Neutrophil (primary cell): Measurements from ENCODE around the gene TMEM154.

Experiments
- H3K27ac ChIP-seq: fragments of 200-600 bp; sonication (generic); 2 replicates; pipeline ENCODE4 v1.5.1; 2016; ENCODE audit warnings: mild to moderate bottlenecking, moderate library complexity
- H3K27me3 ChIP-seq: fragments of 200-600 bp; sonication (generic); 2 replicates; pipeline ENCODE4 v1.6.0; 2016; ENCODE audit warnings: mild to moderate bottlenecking
- H3K36me3 ChIP-seq: fragments of 200-600 bp; sonication (generic); 2 replicates; pipeline ENCODE4 v1.5.1; 2017
- H3K4me1 ChIP-seq, 2 experiments: fragments of 200-600 bp in 1 of 2; sonication (generic) in 1 of 2; 1 replicate in 1 of 2; 2 replicates in 1 of 2; pipeline versions ENCODE4 v1.5.1 to v1.6.1; 2013 to 2016; ENCODE audit warnings: low read depth in 1 of 2, low read length in 1 of 2, mild to moderate bottlenecking in 1 of 2, moderate library complexity in 1 of 2; ENCODE audit not compliant: control insufficient read depth in 1 of 2, insufficient read depth in 1 of 2
- H3K4me3 ChIP-seq, 2 experiments: fragments of 200-600 bp in 1 of 2; sonication (generic) in 1 of 2; 1 replicate in 1 of 2; 2 replicates in 1 of 2; pipeline ENCODE4 v1.5.1; 2013 to 2016; ENCODE audit warnings: low read depth in 1 of 2, low read length in 1 of 2, mild to moderate bottlenecking in 1 of 2, moderate library complexity in 1 of 2
- H3K9me3 ChIP-seq: fragments of 200-600 bp; sonication (generic); 2 replicates; pipeline ENCODE4 v1.5.1; 2016
- TF ChIP-seq, protein P1 (sequence below): fragments of 200-600 bp; sonication (generic); IDR thresholded peaks from 2 replicates; pipeline ENCODE4 v1.5.1; 2016; ENCODE audit warnings: antibody characterized with exemption

TMEM154 gene

DNA sequence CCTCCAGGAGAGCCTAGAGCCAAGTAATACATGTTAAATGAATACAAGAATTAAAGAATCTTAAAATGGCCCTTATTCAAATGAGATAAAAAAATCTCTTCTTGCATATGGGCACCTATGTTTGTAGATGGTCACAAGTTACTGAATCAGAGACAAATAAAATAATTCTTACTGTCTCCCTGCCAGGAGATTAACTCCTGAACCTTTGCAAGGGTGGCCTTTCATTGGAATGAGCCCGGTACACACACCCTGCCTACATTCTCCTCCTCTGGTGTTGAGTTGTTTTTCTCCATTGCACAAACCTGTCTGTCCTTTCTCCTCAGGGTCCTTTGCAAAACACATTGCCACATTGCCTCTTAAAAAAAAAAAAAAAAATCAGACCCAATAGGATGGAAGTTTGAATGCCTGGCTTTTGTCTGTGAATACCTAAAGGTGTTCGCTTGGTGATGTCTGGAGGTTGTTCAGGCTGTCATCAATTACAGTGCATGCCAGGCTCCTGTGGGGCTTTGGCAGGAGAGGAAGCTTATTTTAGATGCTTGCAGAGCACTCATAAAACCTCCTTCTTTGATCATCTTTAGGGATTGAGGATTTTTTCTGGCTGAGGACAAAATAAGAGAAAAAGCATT is 8.3 kb upstream of the TMEM154 start:
- no peaks in the 10 kb centered on the region for H3K27me3 ChIP-seq
- TF ChIP-seq, protein P1, sequence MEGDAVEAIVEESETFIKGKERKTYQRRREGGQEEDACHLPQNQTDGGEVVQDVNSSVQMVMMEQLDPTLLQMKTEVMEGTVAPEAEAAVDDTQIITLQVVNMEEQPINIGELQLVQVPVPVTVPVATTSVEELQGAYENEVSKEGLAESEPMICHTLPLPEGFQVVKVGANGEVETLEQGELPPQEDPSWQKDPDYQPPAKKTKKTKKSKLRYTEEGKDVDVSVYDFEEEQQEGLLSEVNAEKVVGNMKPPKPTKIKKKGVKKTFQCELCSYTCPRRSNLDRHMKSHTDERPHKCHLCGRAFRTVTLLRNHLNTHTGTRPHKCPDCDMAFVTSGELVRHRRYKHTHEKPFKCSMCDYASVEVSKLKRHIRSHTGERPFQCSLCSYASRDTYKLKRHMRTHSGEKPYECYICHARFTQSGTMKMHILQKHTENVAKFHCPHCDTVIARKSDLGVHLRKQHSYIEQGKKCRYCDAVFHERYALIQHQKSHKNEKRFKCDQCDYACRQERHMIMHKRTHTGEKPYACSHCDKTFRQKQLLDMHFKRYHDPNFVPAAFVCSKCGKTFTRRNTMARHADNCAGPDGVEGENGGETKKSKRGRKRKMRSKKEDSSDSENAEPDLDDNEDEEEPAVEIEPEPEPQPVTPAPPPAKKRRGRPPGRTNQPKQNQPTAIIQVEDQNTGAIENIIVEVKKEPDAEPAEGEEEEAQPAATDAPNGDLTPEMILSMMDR: no peak

DNA sequence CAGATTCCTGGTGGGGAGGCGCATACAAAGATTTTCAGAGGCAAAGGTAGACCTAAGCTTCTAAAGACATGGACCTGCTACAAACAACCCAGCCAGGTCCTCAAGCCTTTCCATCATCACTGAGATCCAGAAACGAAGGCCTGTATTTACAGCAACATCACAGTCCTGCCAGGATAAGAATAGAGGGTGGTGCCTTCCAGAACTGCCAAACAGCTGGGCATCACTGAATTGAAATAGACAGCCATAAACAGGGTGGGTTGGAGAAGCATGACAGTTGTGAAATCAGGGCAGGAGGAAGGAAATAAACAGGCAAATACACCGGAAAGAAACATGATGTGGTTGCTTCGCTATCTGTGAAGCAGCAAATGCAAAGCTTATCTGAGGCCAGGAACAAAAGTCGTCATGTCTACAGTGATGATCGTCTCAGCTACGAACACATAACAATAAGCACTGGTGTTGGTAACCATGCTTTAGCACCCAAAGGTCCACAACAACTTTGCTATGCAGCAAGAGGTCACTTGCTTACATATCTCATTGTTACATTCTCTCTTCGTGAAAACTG is 6.7 kb upstream of the TMEM154 start:
- H3K36me3 ChIP-seq: no peaks in the 10 kb centered on the region
- H3K9me3 ChIP-seq: no peaks in the 10 kb centered on the region
- H3K27me3 ChIP-seq: no peaks in the 10 kb centered on the region
- TF ChIP-seq, protein P1: no peak
- peak overlapping the region; percentile 82 for H3K27ac ChIP-seq
- no peak overlapping the region for H3K4me3 ChIP-seq
- H3K4me1 ChIP-seq: peaks cover 63 to 68% of the 10 kb centered on the region in 2 experiments

More for the DNA sequence above, 8.3 kb upstream of the TMEM154 start:
- Histone ChIP-seq H3K4me3 (peak overlapping the region in 1 of 2 experiments; percentile 10), H3K4me1 (peaks cover 52 to 57% of the 10 kb centered on the region in 2 experiments), H3K27ac (peak overlapping the region; percentile 82), H3K9me3 (no peaks in the 10 kb centered on the region), H3K36me3 (no peaks in the 10 kb centered on the region)

DNA sequence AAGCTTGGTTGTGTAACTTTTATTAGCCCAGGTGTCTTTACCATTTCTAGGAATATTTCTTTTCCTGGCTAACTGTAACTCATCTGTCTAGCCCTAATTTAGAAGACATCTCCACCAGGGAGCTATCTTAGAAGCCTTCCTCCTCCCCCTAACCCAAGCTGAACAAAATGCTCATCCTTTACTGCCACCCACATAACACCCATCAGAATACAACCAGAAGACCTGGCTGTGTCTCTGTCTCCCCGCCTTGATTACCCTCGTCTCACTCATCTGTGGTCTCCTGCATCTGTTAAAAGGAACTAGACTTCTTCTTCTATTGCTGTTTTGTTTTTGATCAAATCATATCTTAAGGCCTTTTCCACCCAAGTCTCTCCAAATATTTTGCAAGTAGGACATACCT is 4.8 kb upstream of the TMEM154 start:
- Histone ChIP-seq H3K27ac (no peak overlapping the region), H3K9me3 (no peaks in the 10 kb centered on the region), H3K4me1 (peaks cover 69 to 70% of the 10 kb centered on the region in 2 experiments), H3K27me3 (no peaks in the 10 kb centered on the region), H3K36me3 (no peaks in the 10 kb centered on the region), H3K4me3 (no peak overlapping the region)
- TF ChIP-seq, protein P1: no peak

DNA sequence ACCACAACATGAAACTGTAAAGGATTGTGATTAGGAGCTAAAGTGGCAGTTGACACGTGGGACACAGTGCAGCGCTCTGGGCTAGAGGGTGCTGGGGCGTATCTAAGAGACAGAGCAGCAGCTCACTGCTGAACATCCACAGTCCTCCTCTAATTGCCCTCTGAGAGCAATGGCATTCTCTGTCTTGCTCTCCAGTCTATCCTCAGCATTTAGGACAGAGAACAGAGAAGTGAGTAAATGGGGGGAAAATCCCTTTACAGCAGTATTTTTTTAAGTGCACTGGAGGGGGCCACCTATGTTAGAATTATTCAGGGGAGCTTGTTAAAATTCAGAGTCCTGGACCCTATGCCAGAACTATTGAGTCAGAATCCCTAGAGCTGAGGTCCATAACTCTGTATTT is 4.2 kb upstream of the TMEM154 start:
- no peaks in the 10 kb centered on the region for H3K9me3 ChIP-seq
- H3K4me3 ChIP-seq: no peak overlapping the region
- no peak overlapping the region for H3K27ac ChIP-seq
- no peaks in the 10 kb centered on the region for H3K36me3 ChIP-seq
- TF ChIP-seq, protein P1: no peak
- peaks cover 63 to 64% of the 10 kb centered on the region in 2 experiments for H3K4me1 ChIP-seq
- no peaks in the 10 kb centered on the region for H3K27me3 ChIP-seq

DNA sequence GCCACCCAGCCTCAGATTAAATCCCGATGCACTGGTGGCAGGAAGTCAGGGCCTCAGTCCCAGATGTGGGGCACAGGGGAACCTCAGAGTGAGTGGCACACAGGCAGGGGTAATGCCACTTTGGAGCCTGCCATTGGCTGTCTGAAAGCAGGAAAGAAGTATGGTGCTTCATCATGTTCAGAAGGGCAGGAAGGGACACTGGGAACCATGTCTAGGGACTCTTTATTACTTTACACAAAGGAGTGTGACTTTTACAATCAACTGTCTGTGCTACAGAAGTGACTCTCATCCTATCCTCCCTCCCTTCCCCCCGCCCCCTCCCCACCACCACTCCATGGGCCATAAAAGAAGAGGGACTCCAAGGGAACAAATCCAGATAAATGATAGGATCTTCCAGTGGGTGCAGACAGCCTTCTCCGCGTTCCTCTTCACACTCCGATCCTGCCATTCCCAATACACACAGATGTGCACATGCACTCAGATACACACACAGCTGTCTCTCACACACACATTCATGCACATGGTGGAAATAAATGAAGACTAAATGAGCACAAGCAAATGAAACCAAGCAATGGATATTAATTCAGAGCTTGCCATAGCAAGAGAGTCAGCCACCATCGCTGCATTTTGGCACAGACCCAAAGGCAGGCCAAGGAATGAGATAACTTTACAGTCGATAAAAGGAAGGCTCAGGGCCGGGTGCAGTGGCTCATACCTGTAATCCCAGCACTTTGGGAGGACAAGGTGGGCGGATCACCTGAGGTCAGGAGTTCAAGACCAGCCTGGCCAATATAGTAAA is 2.5 kb upstream of the TMEM154 start:
- no peak overlapping the region for H3K4me3 ChIP-seq
- peak overlapping the region; percentile 98 for H3K27ac ChIP-seq
- H3K9me3 ChIP-seq: no peaks in the 10 kb centered on the region
- H3K27me3 ChIP-seq: no peaks in the 10 kb centered on the region
- H3K4me1 ChIP-seq: peaks cover 60 to 63% of the 10 kb centered on the region in 2 experiments
- no peaks in the 10 kb centered on the region for H3K36me3 ChIP-seq
- TF ChIP-seq, protein P1: no peak
